IPS-18c (cell line): ENCODE measurements around the gene UMODL1.
"Not testable (repeated sequence)": the region's sequence is repeated elsewhere in the genome, so short reads cannot be mapped to it uniquely, and the experiment has no call there.

Source experiments
- H3K4me3 ChIP-seq: 2 replicates; pipeline ENCODE4 v1.7.0; 2013; ENCODE audit warnings: low read depth, mild to moderate bottlenecking, low read length, moderate library complexity; ENCODE audit not compliant: insufficient read depth
- H3K9me3 ChIP-seq: one replicate; pipeline ENCODE4 v1.6.1; 2013; ENCODE audit warnings: mild to moderate bottlenecking, low read length, moderate library complexity; ENCODE audit not compliant: control insufficient read depth, insufficient read depth

Gene UMODL1

GRCh38 chr21:42171091-42172053, 100.3 kb downstream of the UMODL1 start:
- Histone ChIP-seq H3K4me3 (no peak overlapping the region), H3K9me3 (no peaks in the 10 kb centered on the region)

DNA sequence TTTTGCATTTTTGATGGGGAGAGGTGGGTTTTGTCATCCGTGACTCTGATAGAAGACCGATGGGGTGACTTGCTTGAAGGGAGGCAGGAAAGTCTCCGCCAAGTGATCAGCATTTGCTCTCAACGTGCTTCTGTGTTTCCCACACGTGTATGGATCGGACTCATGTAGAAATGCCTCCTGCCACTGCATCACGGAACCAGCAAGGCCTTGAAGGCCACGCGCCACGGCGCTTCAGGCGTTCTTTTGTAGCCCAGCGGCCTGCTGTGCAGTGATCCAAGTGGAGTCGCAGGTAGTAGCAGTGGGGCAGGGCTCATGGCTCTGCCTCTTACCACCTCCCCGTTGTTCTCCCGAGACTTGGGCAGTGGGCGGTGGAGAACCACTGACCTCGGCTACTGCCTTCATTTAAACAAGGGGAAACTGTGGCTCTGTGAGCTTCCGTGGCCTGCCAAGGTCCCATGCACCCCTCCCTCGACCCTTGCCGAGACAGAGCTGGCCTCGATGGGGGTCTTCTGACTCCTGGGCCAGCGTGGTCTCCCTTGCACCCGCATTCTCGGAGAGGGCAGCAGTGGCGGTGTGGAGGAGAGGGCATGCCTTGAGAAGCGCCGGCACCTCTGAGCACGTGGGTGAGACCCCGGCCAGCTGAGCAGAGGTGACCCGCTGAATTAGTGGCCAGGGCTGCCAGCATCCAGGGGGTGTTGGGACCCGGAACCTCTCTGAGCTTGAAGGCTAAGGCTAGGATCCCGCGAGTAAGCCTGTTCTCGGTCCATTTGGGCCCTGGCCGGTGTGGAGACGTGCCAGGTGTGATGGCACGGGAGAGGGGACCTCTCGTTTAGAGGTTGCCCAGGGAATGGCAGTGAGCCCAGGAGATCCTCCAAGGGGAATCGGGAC, 101.7 kb downstream of the UMODL1 start:
- Histone ChIP-seq H3K9me3 (no peaks in the 10 kb centered on the region), H3K4me3 (no peak overlapping the region)

GRCh38 chr21:42174173-42174572, 103.1 kb downstream of the UMODL1 start:
- Histone ChIP-seq H3K9me3 (no peaks in the 10 kb centered on the region), H3K4me3 (no peak overlapping the region)

- Histone ChIP-seq H3K9me3 (no peaks in the 10 kb centered on the region), H3K4me3 (no peak overlapping the region)
These were observed 104.1 kb downstream of the UMODL1 start for GRCh38 chr21:42175110-42175710.

GRCh38 chr21:42176859-42177258, 105.7 kb downstream of the UMODL1 start:
- no peaks in the 10 kb centered on the region for H3K9me3 ChIP-seq
- H3K4me3 ChIP-seq, result no peak overlapping the region

DNA sequence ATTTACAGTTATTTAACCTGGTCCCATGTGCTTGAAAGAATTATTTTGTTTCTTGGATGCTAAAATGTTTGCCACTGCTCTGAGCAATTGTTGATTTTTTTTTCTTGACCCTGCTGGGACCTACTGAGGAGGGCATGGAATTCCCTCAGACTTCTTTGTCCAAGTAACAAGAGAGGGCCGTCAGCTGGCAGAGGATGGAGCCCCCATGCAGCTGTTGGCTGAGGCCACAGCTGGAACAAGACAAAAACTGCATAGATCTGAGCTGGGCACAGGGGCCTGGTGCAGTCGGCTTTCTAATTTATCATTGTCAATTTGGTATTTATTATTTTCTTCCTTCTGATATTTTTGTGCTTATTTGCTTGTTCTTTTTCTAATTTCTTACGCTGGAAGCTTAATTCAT, 108.2 kb downstream of the UMODL1 start:
- H3K9me3 ChIP-seq, result no peaks in the 10 kb centered on the region
- no peak overlapping the region for H3K4me3 ChIP-seq

- not testable (repeated sequence) for H3K9me3 ChIP-seq, H3K4me3 ChIP-seq
These were observed 108.9 kb downstream of the UMODL1 start for GRCh38 chr21:42180001-42180400.

DNA sequence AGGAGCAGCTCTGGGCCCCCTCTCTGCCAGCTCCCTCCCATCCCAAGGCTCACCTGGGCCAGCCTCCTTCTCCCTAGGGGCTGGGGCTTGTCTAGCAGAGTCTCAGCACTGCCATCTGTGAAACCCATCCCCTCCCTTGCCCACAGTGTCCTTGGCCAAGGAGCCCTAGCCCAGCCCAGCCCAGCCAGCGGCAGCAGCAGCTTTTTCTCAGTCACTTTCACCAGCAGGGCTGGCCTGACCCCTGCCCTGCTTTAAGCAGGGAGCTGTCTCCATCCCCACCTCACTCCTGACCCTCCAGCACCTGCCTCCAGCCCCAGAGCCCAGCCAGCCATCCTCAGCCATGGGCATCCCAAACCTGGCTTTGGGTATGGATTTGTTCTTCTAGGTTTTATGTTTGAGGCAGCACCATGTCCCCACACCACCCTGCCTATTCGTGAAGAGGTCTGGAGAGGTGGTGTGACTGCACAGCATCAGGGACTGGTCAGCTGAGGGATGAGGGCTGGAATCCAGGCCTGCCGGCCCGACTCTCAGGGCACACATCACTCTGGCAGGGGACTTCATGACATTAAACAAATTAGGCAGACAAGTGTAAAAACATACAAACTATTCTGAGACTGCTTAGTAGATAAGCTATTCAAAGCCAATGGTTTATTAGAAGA, 111.7 kb downstream of the UMODL1 start:
- Histone ChIP-seq H3K4me3 (no peak overlapping the region), H3K9me3 (no peaks in the 10 kb centered on the region)

GRCh38 chr21:42183374-42184266, 112.5 kb downstream of the UMODL1 start:
- Histone ChIP-seq H3K4me3 (no peak overlapping the region), H3K9me3 (no peaks in the 10 kb centered on the region)

GRCh38 chr21:42186591-42186990, 115.5 kb downstream of the UMODL1 start:
- Histone ChIP-seq H3K4me3 (no peak overlapping the region), H3K9me3 (no peaks in the 10 kb centered on the region)

DNA sequence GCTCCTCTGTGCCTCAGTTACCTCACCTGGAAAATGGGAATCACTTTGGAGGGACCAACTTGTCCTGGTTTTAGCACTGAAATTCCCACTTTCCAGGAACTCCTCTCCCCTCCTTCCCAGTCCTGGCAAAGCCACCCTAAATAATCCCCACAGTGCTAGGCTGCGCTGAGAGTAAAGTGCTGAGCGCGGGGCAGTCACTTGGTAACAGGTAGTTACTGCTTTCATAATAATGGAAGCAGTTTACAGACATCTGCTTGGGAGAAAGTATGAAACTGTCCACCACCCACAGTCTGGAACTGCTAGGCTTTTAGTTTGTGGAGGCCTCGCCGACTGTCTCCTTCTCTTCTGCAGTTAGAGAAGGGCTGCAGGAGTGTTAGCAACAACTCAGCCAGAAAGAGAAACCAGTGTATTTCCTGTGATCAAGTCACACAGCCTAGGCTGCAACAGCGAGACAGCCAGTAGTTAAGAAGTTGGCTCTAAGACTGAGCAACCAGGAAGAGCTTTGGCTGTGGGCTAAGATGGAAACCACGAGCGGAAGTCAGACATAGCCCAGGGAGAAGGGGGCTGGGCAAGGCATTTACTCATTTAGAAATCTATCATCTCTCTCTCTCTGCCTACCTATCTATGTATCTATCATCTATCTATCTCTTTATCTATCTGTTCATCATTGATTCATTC, 117.0 kb downstream of the UMODL1 start:
- H3K9me3 ChIP-seq, result no peaks in the 10 kb centered on the region
- H3K4me3 ChIP-seq, result no peak overlapping the region

DNA sequence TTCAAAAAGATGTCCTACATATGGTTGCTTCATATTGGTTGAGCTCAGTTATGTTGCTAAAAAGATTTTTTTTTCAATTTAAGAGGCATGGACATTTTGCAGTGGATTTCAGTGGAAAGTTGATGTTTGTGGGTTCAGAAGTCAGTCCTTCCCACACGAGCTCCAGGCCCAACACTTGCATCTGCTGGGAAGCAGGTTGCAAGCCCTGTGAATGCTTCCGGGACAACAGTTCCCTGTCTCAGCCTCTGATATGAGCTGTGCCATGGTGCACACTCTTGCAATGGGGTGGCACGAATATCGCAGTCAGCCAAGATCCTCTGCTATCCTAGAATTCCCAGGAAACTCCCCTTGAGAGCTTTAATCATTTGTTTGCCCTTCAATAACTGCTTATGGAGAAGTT, 117.5 kb downstream of the UMODL1 start:
- no peaks in the 10 kb centered on the region for H3K9me3 ChIP-seq
- H3K4me3 ChIP-seq, result no peak overlapping the region

DNA sequence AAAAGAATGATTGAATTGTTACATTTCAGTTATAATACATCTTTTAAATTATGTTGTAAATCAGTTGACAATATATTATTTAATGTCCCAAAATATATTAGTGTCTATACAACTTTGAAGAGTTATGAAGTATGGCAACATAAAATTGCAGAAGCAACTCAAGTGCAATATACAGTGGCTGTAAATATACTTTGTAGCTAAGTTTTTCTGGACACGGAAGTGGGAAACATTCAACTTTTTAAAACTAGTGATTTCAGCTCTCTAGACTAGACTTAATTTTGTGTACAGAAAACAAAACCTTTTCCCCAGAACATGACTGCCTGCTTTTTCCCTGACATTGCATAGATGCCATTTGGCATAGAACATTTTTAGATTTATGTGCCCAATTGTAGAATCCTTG, 118.3 kb downstream of the UMODL1 start:
- Histone ChIP-seq H3K4me3 (no peak overlapping the region), H3K9me3 (no peaks in the 10 kb centered on the region)

DNA sequence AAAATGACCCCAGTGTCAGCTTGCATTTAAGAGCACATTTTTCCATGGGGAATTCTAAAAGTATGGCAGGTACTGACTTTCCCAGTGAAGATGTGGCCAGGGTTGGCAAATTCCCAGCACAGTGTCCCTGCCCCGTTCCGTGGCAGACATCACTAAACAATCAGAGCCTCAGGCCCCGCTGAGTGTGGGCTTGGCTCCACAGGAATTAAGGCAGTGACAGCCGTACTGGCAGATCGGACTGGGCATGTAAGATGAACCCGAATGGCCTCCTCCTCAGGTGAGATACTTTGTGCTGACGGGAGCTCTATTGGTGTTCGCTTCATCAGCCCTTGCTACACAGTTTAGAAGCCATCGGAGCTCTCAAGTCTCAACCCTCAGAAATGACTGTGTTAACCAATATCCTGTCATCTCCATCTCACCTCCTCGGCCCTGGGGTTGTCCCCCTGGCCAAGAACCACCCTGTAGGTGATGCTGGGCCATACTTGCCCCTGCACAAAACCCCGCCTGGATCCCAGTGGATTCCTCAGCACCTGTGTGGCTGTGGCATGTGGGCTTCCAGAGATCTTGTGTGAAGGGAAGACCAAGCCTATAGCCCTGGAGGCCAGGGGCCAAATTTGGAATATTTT, 118.9 kb downstream of the UMODL1 start:
- H3K4me3 ChIP-seq, result no peak overlapping the region
- no peaks in the 10 kb centered on the region for H3K9me3 ChIP-seq

DNA sequence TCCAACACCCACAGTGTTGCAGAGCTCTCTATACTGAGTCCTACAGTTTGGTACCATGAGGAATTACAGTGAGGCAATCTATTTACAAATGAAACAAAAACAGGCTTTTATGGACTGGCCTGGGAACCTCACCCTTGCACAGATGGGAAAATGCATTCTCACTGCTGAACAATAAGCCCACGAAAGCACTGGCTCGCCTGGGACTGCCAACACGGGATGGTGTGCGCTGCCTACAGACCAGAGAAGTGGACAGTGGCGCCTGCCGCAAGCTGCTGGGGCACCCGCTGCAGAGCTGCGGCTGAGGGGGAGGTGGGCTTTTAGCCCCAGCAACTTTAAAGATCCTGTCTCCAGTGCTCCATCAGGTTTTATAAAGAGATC, 119.4 kb downstream of the UMODL1 start:
- Histone ChIP-seq H3K9me3 (no peaks in the 10 kb centered on the region), H3K4me3 (no peak overlapping the region)
